NT2/D1 (cell line): ENCODE results near the gene B3GNT9.

Experiments
- DNase-seq: peaks from one replicate; pipeline ENCODE4 v3.0.0-alpha.2; 2011; ENCODE audit warnings: low read depth, low spot score
- H3K27me3 ChIP-seq: 2 replicates; pipeline ENCODE4 v1.6.0; 2011; ENCODE audit warnings: mild to moderate bottlenecking; ENCODE audit not compliant: insufficient read length, insufficient read depth
- H3K36me3 ChIP-seq: 2 replicates; pipeline ENCODE4 v1.6.1; 2011; ENCODE audit warnings: mild to moderate bottlenecking, low read length, mixed read lengths; ENCODE audit not compliant: insufficient read depth, insufficient read length
- H3K4me1 ChIP-seq: 2 replicates; pipeline ENCODE4 v1.5.1; 2011; ENCODE audit not compliant: insufficient read depth, insufficient read length
- H3K4me3 ChIP-seq: 2 replicates; pipeline ENCODE4 v1.5.1; 2011; ENCODE audit warnings: low read depth; ENCODE audit not compliant: insufficient read length
- H3K9ac ChIP-seq: 2 replicates; pipeline ENCODE4 v1.6.0; 2011; ENCODE audit warnings: low read depth; ENCODE audit not compliant: insufficient read length
- H3K9me3 ChIP-seq: 2 replicates; pipeline ENCODE4 v1.5.1; 2011; ENCODE audit warnings: mild to moderate bottlenecking, low read length; ENCODE audit not compliant: insufficient read depth
- SUZ12 ChIP-seq: IDR thresholded peaks from 2 replicates; pipeline ENCODE4 v1.6.1; 2011; ENCODE audit not compliant: insufficient read length, insufficient read depth; ENCODE audit errors: extremely low read depth
- YY1 ChIP-seq: IDR thresholded peaks from 2 replicates; pipeline ENCODE4 v1.6.1; 2011; ENCODE audit not compliant: insufficient read length, insufficient read depth
- ZNF274 ChIP-seq: IDR thresholded peaks from 2 replicates; pipeline ENCODE4 v1.6.1; 2011; ENCODE audit warnings: mild to moderate bottlenecking, low read depth, low read length

The B3GNT9 gene

GRCh38 chr16:67151431-67152097 is 766 bp upstream of the B3GNT9 start:
- Histone ChIP-seq H3K9me3 (no peaks in the 10 kb centered on the region; the same call in 1 of the 2 replicates), H3K4me1 (peaks cover 16% of the 10 kb centered on the region), H3K36me3 (peaks cover 35% of the 10 kb centered on the region), H3K4me3 (peak overlapping the region; percentile 75), H3K27me3 (peaks cover 44% of the 10 kb centered on the region), H3K9ac (peak overlapping the region; percentile 96)
- TF ChIP-seq YY1 (no peak), SUZ12 (no peak), ZNF274 (no peak)
- DNase-seq = no peak

DNA sequence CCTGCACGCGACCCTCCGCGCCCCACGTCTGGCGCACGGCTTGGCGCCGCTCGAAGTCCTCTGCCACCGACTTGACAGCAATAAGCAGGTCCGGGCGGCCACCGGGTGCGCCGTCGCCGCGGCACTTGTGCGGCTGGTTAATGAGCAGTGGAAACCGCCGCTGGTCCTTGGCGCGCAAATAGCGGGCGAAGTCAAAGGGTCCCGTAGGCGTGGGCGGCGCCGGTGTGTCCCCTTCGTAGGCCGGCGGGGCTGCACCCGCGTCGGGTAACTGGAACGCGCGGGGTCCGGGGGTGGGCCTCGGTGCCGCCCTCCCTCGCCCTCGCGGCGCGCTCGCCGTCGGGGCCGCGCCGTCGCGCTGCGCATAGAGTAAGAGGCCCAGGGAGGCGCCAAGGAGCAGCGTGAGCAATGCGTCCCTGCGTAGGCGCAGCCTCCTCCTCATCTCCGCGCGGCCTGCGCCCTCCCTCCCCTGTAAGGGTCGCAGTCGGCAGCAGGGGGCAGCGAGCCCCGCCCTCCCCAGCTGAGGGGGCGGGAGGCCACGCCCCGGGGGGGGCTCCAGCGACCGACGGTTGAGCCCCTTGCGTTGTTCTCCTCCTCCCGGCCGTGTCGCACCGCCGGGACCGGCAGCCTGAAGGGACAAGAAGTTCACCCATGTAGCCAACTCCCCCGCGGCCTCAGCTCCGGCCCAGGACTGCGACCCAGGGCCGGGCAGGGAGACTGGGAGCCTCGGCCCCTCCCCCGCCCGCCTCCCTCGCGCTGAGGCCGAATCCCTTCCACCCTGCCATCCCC is 558 bp downstream of the B3GNT9 start:
- TF ChIP-seq SUZ12 = no peak
- H3K4me3 ChIP-seq = peak overlapping the region; percentile 75
- H3K4me1 ChIP-seq = peaks cover 12% of the 10 kb centered on the region
- no peaks in the 10 kb centered on the region; the same call in 1 of the 2 replicates for H3K9me3 ChIP-seq
- DNase-seq = no peak
- peak overlapping the region; percentile 96 for H3K9ac ChIP-seq
- peaks cover 31% of the 10 kb centered on the region for H3K27me3 ChIP-seq
- H3K36me3 ChIP-seq = peaks cover 48% of the 10 kb centered on the region

GRCh38 chr16:67149276-67150046 is 1.3 kb downstream of the B3GNT9 start:
- no peak for TF ChIP-seq ZNF274
- H3K4me3 ChIP-seq = peak overlapping the region; percentile 75
- H3K9ac ChIP-seq = peak overlapping the region; percentile 29
- peaks cover 12% of the 10 kb centered on the region for H3K4me1 ChIP-seq
- H3K36me3 ChIP-seq = peaks cover 56% of the 10 kb centered on the region
- H3K27me3 ChIP-seq = peaks cover 23% of the 10 kb centered on the region
- no peaks in the 10 kb centered on the region; the same call in 1 of the 2 replicates for H3K9me3 ChIP-seq
- no peak for DNase-seq

DNA sequence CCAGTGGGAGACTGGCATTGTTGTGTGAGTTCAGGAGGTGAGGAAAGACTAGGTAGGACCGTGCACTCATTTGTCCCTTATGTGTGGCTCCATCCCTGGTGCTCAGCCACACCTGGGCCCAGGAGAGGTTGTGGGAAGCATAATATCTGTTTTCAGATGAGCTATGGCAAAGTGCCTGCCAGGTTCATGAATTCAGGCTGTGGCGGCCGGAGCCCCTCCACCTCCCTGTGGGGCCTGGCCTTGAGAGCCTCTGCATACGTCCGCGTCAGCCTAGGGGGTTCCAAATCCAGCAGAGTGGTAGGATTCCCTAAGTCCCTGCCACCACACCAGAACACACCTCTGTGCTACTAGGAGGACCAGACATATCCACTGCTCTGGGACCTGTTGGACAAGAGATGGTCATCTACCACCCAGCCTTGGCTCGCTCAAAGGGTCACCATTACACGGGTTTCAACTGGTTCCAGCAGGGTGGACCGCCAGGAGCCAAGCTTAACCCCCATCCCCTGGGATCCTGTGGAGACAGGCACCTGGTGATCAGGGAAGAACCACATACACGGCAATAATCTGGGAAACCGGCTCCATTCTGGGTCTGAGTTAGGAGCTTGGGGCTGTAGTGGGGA is 2.0 kb downstream of the B3GNT9 start:
- peaks cover 16% of the 10 kb centered on the region for H3K27me3 ChIP-seq

DNA sequence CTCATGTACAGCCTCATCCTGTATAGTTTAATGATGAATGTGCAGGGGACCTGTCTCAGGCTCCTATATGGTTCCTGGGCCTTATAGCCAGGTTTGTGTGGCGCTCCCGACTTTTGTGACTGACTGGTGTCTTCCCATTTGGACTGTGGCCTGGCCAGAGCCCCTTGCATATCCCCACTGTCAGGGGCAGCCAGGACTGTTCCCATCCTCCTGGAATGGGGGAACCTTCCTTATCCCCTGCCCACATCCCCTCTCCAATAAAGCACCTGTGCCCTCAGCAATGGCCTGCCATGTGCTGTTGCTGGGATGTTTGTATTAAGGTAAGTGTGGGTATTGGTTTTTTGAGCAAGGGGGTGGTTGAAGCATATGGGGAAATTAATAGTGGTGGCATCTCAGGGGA is 2.6 kb downstream of the B3GNT9 start:
- Histone ChIP-seq H3K4me3 (no peak overlapping the region), H3K36me3 (peaks cover 66% of the 10 kb centered on the region), H3K9ac (no peak overlapping the region), H3K4me1 (peaks cover 12% of the 10 kb centered on the region), H3K9me3 (no peaks in the 10 kb centered on the region; the same call in 1 of the 2 replicates), H3K27me3 (peaks cover 12% of the 10 kb centered on the region)
- no peak for DNase-seq
- TF ChIP-seq ZNF274 = no peak
- no peak for TF ChIP-seq YY1
- no peak for TF ChIP-seq SUZ12

More for the DNA sequence above, 2.0 kb downstream of the B3GNT9 start:
- no peak overlapping the region for H3K9ac ChIP-seq
- peaks cover 12% of the 10 kb centered on the region for H3K4me1 ChIP-seq
- no peaks in the 10 kb centered on the region; the same call in 1 of the 2 replicates for H3K9me3 ChIP-seq
- TF ChIP-seq SUZ12 (no peak), YY1 (no peak), ZNF274 (no peak)
- DNase-seq = no peak
- H3K4me3 ChIP-seq = no peak overlapping the region
- peaks cover 62% of the 10 kb centered on the region for H3K36me3 ChIP-seq

GRCh38 chr16:67147437-67148140 is 3.2 kb downstream of the B3GNT9 start:
- peaks cover 73% of the 10 kb centered on the region for H3K36me3 ChIP-seq
- TF ChIP-seq SUZ12 = no peak
- TF ChIP-seq ZNF274 = no peak
- no peak for TF ChIP-seq YY1
- no peaks in the 10 kb centered on the region; the same call in 1 of the 2 replicates for H3K9me3 ChIP-seq
- H3K9ac ChIP-seq = no peak overlapping the region
- H3K4me1 ChIP-seq = peaks cover 12% of the 10 kb centered on the region
- H3K27me3 ChIP-seq = peaks cover 6% of the 10 kb centered on the region
- DNase-seq = no peak
- no peak overlapping the region for H3K4me3 ChIP-seq
